Activated T-cell treated with anti-CD3 and anti-CD28 coated beads, Interleukin-2, amount 50 U/mL, for 72 hours (primary cell): Measurements from ENCODE around the gene PPRC1. TPM values are rescaled to one million over a fixed set of nuclear protein-coding genes. Genes with fewer than 3 reads are reported as not detected.

Experiments
- ATAC-seq, 2 donors: fragments of 150-1000 bp; cut with Tn5 transposase; replicated peaks in 1 of 2; 2 replicates each; pipeline ENCODE4 v1.10.0; 2021; ENCODE audit warnings: moderate library complexity in 2 of 2, mild to moderate bottlenecking in 1 of 2
- DNase-seq, 2 donors: peaks; one replicate each; pipeline ENCODE4 v3.0.0; 2021 to 2022; ENCODE audit warnings: mixed read lengths in 1 of 2
- H3K27ac Mint-ChIP-seq: one replicate; pipeline ENCODE4 v1.8.0; 2022; ENCODE audit warnings: mild to moderate bottlenecking, moderate library complexity, mixed read lengths
- H3K27me3 Mint-ChIP-seq: one replicate; pipeline ENCODE4 v1.8.0; 2022; ENCODE audit warnings: low read depth, mixed read lengths
- H3K36me3 Mint-ChIP-seq, 2 donors: one replicate each; pipeline ENCODE4 v1.8.0; 2022; ENCODE audit warnings: mixed read lengths in 2 of 2, mild to moderate bottlenecking in 1 of 2; ENCODE audit not compliant: insufficient read depth in 2 of 2
- H3K4me1 Mint-ChIP-seq: one replicate; pipeline ENCODE4 v1.8.0; 2022; ENCODE audit warnings: low read depth, mixed read lengths
- H3K4me3 Mint-ChIP-seq, 2 donors: one replicate each; pipeline ENCODE4 v1.8.0; 2022; ENCODE audit warnings: mild to moderate bottlenecking in 2 of 2, mixed read lengths in 2 of 2, moderate library complexity in 2 of 2
- H3K9me3 Mint-ChIP-seq, 2 donors: one replicate each; pipeline ENCODE4 v1.8.0; 2022; ENCODE audit warnings: mixed read lengths in 2 of 2
- total RNA-seq, 2 donors: library from RNA; stranded (reverse); gene quantifications; one replicate each; pipeline ENCODE4 v1.2.3, GENCODE V29; 2022

The PPRC1 gene, protein sequence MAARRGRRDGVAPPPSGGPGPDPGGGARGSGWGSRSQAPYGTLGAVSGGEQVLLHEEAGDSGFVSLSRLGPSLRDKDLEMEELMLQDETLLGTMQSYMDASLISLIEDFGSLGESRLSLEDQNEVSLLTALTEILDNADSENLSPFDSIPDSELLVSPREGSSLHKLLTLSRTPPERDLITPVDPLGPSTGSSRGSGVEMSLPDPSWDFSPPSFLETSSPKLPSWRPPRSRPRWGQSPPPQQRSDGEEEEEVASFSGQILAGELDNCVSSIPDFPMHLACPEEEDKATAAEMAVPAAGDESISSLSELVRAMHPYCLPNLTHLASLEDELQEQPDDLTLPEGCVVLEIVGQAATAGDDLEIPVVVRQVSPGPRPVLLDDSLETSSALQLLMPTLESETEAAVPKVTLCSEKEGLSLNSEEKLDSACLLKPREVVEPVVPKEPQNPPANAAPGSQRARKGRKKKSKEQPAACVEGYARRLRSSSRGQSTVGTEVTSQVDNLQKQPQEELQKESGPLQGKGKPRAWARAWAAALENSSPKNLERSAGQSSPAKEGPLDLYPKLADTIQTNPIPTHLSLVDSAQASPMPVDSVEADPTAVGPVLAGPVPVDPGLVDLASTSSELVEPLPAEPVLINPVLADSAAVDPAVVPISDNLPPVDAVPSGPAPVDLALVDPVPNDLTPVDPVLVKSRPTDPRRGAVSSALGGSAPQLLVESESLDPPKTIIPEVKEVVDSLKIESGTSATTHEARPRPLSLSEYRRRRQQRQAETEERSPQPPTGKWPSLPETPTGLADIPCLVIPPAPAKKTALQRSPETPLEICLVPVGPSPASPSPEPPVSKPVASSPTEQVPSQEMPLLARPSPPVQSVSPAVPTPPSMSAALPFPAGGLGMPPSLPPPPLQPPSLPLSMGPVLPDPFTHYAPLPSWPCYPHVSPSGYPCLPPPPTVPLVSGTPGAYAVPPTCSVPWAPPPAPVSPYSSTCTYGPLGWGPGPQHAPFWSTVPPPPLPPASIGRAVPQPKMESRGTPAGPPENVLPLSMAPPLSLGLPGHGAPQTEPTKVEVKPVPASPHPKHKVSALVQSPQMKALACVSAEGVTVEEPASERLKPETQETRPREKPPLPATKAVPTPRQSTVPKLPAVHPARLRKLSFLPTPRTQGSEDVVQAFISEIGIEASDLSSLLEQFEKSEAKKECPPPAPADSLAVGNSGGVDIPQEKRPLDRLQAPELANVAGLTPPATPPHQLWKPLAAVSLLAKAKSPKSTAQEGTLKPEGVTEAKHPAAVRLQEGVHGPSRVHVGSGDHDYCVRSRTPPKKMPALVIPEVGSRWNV (N-terminal part only)
- 10 to 100 TPM; 42.6 to 51.4 TPM for total RNA-seq

DNA sequence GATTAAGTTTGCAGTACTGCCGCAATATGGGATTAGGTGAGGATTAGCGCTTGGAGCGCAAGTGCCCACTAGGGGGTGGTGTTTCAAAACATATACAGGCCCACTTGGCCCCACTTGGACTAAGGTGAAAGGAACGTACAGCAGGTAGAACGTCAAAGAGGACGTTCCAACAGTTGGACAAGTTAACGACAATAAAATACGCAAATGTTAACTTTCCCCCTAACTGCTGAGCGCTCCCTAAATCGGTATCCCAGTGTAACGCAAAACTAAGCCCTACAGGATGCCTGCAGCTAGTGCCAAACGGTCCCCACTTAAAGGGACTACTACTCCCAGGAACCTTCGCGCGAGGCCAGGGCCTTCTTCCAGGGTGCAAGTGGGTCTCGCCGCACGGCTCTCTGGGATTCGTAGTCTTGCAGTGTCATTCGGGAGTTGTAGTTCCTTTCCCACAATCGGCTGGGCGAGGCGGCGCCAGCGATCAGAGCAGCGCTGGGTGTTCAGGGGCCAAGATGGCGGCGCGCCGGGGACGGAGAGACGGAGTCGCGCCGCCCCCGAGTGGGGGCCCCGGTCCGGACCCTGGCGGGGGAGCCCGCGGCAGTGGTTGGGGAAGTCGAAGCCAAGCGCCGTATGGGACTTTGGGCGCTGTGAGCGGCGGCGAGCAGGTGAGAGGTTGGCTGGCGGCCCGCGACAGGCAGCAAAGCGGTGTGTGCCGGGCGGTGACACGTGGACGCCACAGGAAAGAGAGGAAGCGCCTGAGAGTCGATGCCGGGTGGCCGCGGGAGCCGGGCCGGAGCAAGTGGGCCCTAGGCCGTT, at the start of gene PPRC1:
PPRC1 (plus strand) TSS at position 478 of the 810 bp plus-strand sequence; CDS start at position 507, 29 bp downstream.
- H3K27ac Mint-ChIP-seq, result peak within 1 kb of the TSS; percentile 93

DNA sequence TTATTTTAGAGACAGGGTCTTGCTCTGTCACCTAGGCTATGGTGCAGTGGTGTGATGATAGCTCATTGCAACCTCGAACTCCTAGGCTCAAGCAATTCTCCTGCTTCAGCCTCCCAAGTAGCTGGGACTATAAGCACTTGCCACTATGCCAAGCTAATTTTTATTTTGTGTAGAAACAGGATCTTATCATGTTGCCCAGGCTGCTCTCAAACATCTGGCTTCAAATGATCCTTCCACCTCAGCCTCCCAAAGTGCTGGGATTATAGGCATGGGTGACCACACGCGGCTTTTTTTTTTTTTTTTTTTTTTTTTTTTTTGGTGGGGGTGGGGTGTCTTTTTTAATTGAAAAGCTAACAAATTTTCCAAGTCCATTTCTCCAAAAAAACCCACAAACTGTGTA, 49.3 kb upstream of the PPRC1 start:
- Mint-ChIP-seq H3K9me3 (no peaks in the 10 kb centered on the region), H3K4me3 (no peak overlapping the region), H3K27ac (no peak overlapping the region), H3K4me1 (no peaks in the 10 kb centered on the region), H3K36me3 (no peaks in the 10 kb centered on the region), H3K27me3 (no peaks in the 10 kb centered on the region)
- DNase-seq (no peak), ATAC-seq (no peak)

More for the DNA sequence above, at the start of gene PPRC1:
- ATAC-seq (peak; percentile 94), DNase-seq (peak; percentile 96 to 98)
- H3K9me3 Mint-ChIP-seq, result no peaks in the 10 kb centered on the region
- no peaks in the 10 kb centered on the region for H3K27me3 Mint-ChIP-seq
- H3K36me3 Mint-ChIP-seq, result peaks cover 7 to 12% of the 10 kb centered on the region in 2 donors
- H3K4me1 Mint-ChIP-seq, result peaks cover 30% of the 10 kb centered on the region
- peak within 1 kb of the TSS; percentile 82 to 97 for H3K4me3 Mint-ChIP-seq

DNA sequence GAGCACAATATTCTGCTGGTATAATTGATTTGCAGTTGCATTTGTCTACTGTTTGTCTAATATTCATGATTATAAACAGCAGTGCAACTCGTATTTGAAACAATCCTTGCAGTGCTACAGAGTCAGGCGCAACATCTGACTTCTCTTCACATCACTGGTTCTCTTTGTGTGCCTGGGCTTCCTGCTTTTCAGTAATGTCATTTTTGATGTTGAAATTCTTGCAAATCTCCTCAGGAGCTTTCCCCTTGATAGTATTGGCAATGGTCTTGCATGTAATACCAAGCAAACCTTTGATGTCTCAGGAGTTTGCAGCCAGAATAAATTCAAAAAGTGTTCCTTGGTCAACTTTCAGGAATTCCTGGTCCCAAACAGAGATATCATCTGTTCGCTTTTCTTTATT, 47.5 kb upstream of the PPRC1 start:
- DNase-seq (no peak), ATAC-seq (no peak)
- no peaks in the 10 kb centered on the region for H3K27me3 Mint-ChIP-seq
- no peaks in the 10 kb centered on the region for H3K4me1 Mint-ChIP-seq
- no peaks in the 10 kb centered on the region for H3K9me3 Mint-ChIP-seq
- no peaks in the 10 kb centered on the region for H3K36me3 Mint-ChIP-seq
- no peak overlapping the region for H3K27ac Mint-ChIP-seq
- H3K4me3 Mint-ChIP-seq, result no peak overlapping the region

DNA sequence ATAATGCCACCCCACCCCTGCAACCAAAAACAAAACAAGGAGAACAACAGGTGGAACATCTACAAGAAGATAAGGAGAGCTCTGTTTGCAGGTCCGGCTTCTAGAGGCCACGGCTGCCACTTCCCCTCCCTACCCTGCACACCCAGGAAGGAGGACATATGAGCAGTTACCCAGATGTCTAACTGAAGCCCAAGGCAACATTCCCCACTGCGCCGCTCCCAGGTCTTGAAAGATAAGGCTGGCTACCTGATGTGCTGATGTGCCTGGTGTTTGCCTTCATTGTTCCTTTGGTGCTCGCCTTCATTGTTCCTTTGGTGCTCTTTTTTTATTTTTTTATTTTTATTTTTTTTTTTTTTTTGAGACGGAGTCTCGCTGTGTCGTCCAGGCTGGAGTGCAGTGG, 46.6 kb upstream of the PPRC1 start:
- DNase-seq (no peak), ATAC-seq (no peak)
- H3K36me3 Mint-ChIP-seq, result no peaks in the 10 kb centered on the region
- no peaks in the 10 kb centered on the region for H3K4me1 Mint-ChIP-seq
- no peaks in the 10 kb centered on the region for H3K27me3 Mint-ChIP-seq
- no peak overlapping the region for H3K4me3 Mint-ChIP-seq
- H3K9me3 Mint-ChIP-seq, result no peaks in the 10 kb centered on the region
- no peak overlapping the region for H3K27ac Mint-ChIP-seq

DNA sequence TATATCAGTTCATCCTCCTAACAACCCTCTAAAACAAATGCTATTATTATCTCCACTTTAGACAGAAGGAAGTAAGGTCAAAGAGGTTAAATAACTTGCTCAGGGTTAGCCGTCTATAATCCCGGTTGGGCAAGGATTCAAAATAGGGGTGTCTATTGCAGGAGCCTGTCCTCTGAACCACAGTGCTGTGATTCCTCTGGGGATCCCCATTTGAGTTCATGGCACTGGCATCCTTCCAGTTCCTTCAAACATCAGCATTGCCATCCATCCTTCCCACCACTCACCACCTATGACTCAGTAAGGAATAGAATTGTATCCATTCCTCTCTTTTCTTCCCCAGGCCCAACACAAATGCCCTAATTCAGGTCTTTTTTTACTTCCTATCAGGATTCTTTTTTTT, 42.1 kb upstream of the PPRC1 start:
- ATAC-seq (no peak), DNase-seq (no peak)
- no peaks in the 10 kb centered on the region for H3K4me1 Mint-ChIP-seq
- H3K4me3 Mint-ChIP-seq, result no peak overlapping the region
- H3K36me3 Mint-ChIP-seq, result no peaks in the 10 kb centered on the region
- no peak overlapping the region for H3K27ac Mint-ChIP-seq
- no peaks in the 10 kb centered on the region for H3K27me3 Mint-ChIP-seq
- no peaks in the 10 kb centered on the region for H3K9me3 Mint-ChIP-seq

DNA sequence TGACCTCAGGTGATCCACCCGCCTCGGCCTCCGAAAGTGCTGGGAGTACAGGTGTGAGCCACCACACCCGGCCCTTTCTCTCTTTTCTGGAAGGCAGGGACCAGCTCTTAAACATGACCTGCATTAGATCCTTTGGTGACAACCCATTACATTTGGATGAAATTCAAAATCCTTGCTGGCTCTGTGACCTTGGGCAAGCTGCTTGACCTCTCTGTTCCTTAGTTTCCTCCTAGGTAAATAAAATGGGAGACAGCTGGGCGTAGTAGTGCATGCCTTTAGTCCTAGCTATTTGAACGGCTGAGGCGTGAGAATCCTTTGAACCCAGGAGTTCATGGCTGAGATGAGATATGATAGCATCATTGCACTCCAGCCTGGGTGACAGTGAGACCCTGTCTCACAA, 36.4 kb upstream of the PPRC1 start:
- Mint-ChIP-seq H3K4me3 (no peak overlapping the region), H3K27ac (no peak overlapping the region), H3K27me3 (no peaks in the 10 kb centered on the region), H3K4me1 (no peaks in the 10 kb centered on the region), H3K36me3 (peaks cover 0 to 3% of the 10 kb centered on the region in 2 donors), H3K9me3 (no peaks in the 10 kb centered on the region)
- DNase-seq, result no peak
- no peak for ATAC-seq

DNA sequence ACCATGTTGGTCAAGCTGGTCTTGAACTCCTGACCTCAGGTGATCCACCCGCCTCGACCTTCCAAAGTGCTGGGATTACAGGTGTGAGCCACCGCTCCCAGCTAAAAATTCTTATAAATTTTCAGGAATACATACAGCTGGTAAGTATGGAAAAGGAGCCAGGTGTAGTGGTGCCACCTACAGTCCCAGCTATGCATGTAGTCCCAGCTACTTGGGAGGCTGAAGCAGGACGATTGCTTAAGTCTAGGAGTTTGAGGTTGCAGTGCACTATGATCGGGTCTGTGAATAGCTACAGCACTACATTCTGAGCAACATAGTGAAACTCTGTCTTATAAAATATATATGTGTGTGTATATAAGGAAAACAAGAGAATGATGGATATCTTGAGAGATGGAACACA, 31.7 kb upstream of the PPRC1 start:
- no peak overlapping the region for H3K27ac Mint-ChIP-seq
- H3K9me3 Mint-ChIP-seq, result no peaks in the 10 kb centered on the region
- no peak overlapping the region for H3K4me3 Mint-ChIP-seq
- ATAC-seq (no peak), DNase-seq (no peak)
- H3K27me3 Mint-ChIP-seq, result no peaks in the 10 kb centered on the region
- H3K4me1 Mint-ChIP-seq, result peaks cover 3% of the 10 kb centered on the region
- H3K36me3 Mint-ChIP-seq, result peaks cover 0 to 4% of the 10 kb centered on the region in 2 donors

DNA sequence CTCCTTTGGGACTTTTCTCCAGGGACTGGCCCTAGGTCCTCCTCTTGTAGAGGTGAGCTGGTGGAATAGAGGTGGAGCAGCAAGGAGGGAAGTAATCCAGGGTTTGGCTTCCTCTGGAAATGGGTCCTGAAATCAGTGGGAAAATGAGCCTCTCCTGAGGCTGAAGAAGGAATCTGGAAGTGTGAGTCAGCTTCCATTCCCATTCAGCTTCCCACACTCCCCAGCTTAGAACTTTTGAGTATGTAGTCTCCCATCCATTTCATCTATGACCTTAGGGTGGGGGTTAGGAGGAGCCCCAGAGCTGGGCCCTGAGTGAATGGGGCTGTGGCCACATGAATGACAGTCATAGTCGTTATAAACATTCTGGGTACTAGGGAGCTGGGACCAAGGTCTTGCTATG, 30.4 kb upstream of the PPRC1 start:
- Mint-ChIP-seq H3K4me1 (peaks cover 7% of the 10 kb centered on the region), H3K9me3 (no peaks in the 10 kb centered on the region), H3K27ac (no peak overlapping the region), H3K27me3 (no peaks in the 10 kb centered on the region), H3K4me3 (no peak overlapping the region), H3K36me3 (peaks cover 0 to 5% of the 10 kb centered on the region in 2 donors)
- DNase-seq, result no peak
- no peak for ATAC-seq

DNA sequence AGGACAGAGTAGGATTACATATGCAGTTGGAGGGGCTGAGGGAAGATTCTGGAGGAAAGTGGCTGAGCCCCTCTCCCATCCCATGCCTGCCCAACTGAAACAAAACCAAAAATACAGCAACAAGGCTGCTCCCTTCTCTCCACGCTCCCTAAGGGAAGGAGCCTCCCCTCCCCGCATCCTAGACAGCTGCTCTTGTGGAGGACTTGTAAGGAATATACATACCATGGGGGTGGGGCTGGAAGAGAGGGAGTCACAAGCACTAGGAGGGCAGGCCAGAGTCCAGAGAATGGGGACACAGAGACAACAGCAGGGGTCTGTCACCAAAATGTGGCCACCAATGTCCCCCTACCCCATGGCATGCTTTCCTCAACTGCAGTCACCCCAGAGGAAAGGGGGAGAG, 25.8 kb upstream of the PPRC1 start:
- Mint-ChIP-seq H3K9me3 (no peaks in the 10 kb centered on the region), H3K4me3 (no peak overlapping the region), H3K27me3 (no peaks in the 10 kb centered on the region), H3K4me1 (peaks cover 8% of the 10 kb centered on the region), H3K36me3 (peaks cover 0 to 15% of the 10 kb centered on the region in 2 donors), H3K27ac (no peak overlapping the region)
- ATAC-seq (no peak), DNase-seq (no peak)

DNA sequence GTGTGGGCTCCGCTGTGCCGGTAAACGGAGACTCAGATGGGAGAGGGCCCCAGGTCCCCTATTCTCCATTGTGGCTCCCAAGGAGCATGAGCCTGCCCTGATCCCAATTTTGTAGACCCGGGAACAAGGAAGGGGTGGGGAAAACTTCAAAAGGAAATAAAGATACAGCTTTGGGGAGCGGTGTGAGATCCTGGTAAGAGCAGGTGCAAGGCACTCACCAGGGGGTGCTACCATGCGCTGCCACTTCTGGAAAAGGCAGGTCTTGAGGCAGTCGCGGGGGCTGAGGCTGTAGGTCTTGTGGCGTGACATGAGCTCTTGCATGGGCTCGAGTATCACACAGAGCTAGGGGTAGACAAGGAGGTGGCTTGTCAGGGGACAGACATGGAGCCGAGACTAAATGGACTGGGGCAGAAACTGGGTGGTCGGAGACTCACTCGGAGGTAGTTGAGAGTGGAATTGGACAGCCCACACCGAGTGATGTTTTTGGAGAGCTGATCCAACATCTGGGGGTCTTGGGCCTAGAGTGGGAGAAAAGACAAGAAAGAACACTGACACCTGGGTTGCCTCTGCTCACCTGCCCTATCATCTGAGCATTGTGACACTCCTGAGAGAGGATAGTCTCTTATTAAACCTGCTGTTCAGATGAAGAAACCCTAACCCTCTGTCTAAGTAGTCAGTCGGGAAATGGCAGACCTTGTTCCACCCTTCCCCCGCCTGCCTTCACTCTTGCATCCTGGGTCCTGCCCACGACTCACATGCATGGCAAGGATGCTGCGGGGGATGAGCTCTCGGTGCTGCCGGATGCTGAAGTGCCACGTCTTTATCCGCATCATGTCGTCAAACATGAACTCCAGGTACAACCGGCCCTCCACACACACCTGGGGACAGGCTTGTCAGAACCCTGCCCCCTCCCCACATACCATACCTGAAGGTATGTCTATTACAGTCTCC, 23.4 kb upstream of the PPRC1 start:
- ATAC-seq, result no peak
- H3K36me3 Mint-ChIP-seq, result peaks cover 0 to 15% of the 10 kb centered on the region in 2 donors
- no peaks in the 10 kb centered on the region for H3K27me3 Mint-ChIP-seq
- no peak overlapping the region for H3K4me3 Mint-ChIP-seq
- peaks cover 26% of the 10 kb centered on the region for H3K4me1 Mint-ChIP-seq
- DNase-seq, result no peak
- H3K27ac Mint-ChIP-seq, result no peak overlapping the region
- H3K9me3 Mint-ChIP-seq, result no peaks in the 10 kb centered on the region

DNA sequence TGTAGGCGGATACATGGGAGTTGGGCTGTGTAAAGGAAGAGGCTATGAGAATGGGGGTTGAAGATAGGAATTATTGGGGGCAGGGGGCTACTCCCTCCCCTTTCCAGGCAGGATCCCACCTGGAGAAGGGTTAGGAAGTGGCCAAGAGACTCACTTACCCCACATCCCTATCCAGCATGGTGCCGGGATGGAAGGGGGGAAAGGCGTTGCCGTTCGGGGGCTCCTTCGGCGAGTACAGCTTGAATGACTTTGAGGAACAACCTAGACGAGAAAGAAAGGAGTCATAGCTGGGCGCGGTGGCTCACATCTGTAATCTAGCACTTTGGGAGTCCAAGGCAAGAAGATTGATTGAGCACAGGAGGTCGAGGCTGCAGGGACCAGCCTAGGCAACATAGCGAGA, 21.6 kb upstream of the PPRC1 start:
- Mint-ChIP-seq H3K27ac (no peak overlapping the region), H3K36me3 (peaks cover 0 to 13% of the 10 kb centered on the region in 2 donors), H3K4me1 (peaks cover 38% of the 10 kb centered on the region), H3K27me3 (no peaks in the 10 kb centered on the region), H3K4me3 (no peak overlapping the region), H3K9me3 (no peaks in the 10 kb centered on the region)
- ATAC-seq, result no peak
- DNase-seq, result no peak
